Peyer's patch (tissue), 4 donors: ENCODE results near the gene NUDT16L1.

ENCODE experiments used
- POLR2A ChIP-seq, 2 donors: fragments of 450-650 bp; IDR thresholded peaks; one replicate each; pipeline ENCODE4 v1.5.1; 2017; ENCODE audit warnings: antibody characterized with exemption in 2 of 2, mild to moderate bottlenecking in 2 of 2, moderate library complexity in 2 of 2
- TF ChIP-seq, protein P1 (sequence below), 6 experiments: fragments of 450-650 bp in 4 of 6; fragments of 200-600 bp in 2 of 6; sonication (generic) in 1 of 6; IDR thresholded peaks; one replicate each; pipeline ENCODE4 v1.5.1; 2017 to 2019; ENCODE audit warnings: antibody characterized with exemption in 6 of 6, mild to moderate bottlenecking in 3 of 6, moderate library complexity in 1 of 6

- TF ChIP-seq, protein P1, sequence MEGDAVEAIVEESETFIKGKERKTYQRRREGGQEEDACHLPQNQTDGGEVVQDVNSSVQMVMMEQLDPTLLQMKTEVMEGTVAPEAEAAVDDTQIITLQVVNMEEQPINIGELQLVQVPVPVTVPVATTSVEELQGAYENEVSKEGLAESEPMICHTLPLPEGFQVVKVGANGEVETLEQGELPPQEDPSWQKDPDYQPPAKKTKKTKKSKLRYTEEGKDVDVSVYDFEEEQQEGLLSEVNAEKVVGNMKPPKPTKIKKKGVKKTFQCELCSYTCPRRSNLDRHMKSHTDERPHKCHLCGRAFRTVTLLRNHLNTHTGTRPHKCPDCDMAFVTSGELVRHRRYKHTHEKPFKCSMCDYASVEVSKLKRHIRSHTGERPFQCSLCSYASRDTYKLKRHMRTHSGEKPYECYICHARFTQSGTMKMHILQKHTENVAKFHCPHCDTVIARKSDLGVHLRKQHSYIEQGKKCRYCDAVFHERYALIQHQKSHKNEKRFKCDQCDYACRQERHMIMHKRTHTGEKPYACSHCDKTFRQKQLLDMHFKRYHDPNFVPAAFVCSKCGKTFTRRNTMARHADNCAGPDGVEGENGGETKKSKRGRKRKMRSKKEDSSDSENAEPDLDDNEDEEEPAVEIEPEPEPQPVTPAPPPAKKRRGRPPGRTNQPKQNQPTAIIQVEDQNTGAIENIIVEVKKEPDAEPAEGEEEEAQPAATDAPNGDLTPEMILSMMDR (IDR thresholded peaks at IDR 0.05), result no peak
- TF ChIP-seq POLR2A (IDR thresholded peaks at IDR 0.05), result no peak
Measured at GRCh38 chr16:4728676-4729075, 35.3 kb downstream of the NUDT16L1 start.
